Measurements from ENCODE around the gene TRIM46. TPM values are rescaled to one million over a fixed set of nuclear protein-coding genes. Genes with fewer than 3 reads are reported as not detected.

The TRIM46 gene
- total and polyA plus RNA-seq, 9 of the 15 experiments (the other 6 are each of a cell fraction or from before 2014, with no cell fraction given), result 0.05 to 0.60 (median 0.16) TPM; not detected in 3

DNA sequence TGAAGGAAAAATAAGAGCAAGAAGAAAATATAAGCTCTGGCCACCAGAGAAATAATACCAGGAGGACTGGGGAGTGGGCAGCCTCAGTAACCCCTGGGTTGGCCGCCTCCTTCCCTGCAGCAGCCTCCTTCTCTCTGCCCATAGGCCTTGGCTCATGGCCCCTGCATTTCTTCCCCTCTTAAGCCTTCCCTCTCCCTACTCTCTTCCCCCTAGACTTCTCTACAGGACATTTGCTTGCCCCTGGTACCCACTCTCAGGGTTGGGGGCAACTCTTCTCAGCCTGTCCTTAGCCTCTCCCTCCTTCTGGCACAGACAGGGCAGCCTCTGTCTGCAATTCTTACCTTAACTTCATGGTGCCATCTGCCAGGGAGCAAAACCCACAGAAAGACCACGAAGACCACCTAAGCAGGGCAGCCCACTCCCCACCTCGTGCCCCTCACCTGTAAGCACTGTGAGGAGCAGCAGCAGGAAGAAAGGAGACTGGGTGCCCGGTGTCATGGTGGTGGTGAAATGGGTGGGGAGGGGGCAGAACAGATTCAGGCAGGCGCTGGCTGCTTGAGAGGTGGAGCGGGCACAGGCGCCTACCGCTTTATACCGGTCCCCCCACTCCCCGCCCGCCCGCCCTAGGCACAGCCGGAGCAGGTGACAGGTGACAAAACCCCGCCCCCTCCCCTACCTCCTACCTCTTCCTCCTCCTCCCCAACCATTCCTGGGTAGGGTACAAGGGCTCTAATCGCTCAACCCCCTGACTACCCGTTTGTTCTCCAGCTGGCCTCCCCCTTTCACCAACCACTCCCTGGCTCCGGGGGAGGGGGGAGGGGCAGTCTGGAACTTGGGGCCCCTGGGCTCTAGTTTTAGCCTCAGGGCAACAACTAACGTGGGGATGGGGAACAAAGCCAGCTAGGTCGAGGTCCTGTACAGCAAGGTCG, 19.0 kb downstream of the TRIM46 start (continued):
- TF ChIP-seq, protein P1, sequence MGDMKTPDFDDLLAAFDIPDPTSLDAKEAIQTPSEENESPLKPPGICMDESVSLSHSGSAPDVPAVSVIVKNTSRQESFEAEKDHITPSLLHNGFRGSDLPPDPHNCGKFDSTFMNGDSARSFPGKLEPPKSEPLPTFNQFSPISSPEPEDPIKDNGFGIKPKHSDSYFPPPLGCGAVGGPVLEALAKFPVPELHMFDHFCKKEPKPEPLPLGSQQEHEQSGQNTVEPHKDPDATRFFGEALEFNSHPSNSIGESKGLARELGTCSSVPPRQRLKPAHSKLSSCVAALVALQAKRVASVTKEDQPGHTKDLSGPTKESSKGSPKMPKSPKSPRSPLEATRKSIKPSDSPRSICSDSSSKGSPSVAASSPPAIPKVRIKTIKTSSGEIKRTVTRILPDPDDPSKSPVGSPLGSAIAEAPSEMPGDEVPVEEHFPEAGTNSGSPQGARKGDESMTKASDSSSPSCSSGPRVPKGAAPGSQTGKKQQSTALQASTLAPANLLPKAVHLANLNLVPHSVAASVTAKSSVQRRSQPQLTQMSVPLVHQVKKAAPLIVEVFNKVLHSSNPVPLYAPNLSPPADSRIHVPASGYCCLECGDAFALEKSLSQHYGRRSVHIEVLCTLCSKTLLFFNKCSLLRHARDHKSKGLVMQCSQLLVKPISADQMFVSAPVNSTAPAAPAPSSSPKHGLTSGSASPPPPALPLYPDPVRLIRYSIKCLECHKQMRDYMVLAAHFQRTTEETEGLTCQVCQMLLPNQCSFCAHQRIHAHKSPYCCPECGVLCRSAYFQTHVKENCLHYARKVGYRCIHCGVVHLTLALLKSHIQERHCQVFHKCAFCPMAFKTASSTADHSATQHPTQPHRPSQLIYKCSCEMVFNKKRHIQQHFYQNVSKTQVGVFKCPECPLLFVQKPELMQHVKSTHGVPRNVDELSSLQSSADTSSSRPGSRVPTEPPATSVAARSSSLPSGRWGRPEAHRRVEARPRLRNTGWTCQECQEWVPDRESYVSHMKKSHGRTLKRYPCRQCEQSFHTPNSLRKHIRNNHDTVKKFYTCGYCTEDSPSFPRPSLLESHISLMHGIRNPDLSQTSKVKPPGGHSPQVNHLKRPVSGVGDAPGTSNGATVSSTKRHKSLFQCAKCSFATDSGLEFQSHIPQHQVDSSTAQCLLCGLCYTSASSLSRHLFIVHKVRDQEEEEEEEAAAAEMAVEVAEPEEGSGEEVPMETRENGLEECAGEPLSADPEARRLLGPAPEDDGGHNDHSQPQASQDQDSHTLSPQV (IDR thresholded peaks at IDR 0.05), result no peak
- no peak for TF ChIP-seq ELF2 (CRISPR knock-in tag; IDR thresholded peaks at IDR 0.05)
- 0 out of 2 replicates have a peak, but pooled peaks have one; percentile 13 for TF ChIP-seq ZEB2 (IDR thresholded peaks at IDR 0.05)
- no peak for TF ChIP-seq POLR2A (conservative IDR thresholded peaks at IDR 0.05)
- TF ChIP-seq CBX2 (IDR thresholded peaks at IDR 0.05; ENCODE audit: insufficient read depth, low read length, poor library complexity, severe bottlenecking), result no peak
- no peak for TF ChIP-seq HNRNPUL1 (IDR thresholded peaks at IDR 0.05; ENCODE audit: low read length)
- 0 out of 4 replicates have a peak, but pooled peaks of 1 of the 2 experiments have one; percentile 41 for TF ChIP-seq KDM4B (IDR thresholded peaks at IDR 0.05; ENCODE audit: borderline replicate concordance in 2 of 2, low read depth in 1 of 2)
- TF ChIP-seq, protein P2, sequence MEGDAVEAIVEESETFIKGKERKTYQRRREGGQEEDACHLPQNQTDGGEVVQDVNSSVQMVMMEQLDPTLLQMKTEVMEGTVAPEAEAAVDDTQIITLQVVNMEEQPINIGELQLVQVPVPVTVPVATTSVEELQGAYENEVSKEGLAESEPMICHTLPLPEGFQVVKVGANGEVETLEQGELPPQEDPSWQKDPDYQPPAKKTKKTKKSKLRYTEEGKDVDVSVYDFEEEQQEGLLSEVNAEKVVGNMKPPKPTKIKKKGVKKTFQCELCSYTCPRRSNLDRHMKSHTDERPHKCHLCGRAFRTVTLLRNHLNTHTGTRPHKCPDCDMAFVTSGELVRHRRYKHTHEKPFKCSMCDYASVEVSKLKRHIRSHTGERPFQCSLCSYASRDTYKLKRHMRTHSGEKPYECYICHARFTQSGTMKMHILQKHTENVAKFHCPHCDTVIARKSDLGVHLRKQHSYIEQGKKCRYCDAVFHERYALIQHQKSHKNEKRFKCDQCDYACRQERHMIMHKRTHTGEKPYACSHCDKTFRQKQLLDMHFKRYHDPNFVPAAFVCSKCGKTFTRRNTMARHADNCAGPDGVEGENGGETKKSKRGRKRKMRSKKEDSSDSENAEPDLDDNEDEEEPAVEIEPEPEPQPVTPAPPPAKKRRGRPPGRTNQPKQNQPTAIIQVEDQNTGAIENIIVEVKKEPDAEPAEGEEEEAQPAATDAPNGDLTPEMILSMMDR (IDR thresholded peaks at IDR 0.05 in 2 of 3, conservative IDR thresholded peaks at IDR 0.05 in 1 of 3; ENCODE audit: insufficient read depth in 2 of 3, low read depth in 1 of 3, low read length in 3 of 3), result no peak
- TF ChIP-seq ZNF766 (CRISPR knock-in tag; conservative IDR thresholded peaks at IDR 0.05), result peak; percentile 66; the same call in 1 of the 2 replicates
- TF ChIP-seq FOXJ3 (CRISPR knock-in tag; IDR thresholded peaks at IDR 0.05), result no peak
- no peak for TF ChIP-seq ZNF12 (CRISPR knock-in tag; IDR thresholded peaks at IDR 0.05)
- TF ChIP-seq DNMT1 (IDR thresholded peaks at IDR 0.05), result no peak
- no peak for TF ChIP-seq KLF1 (tag; IDR thresholded peaks at IDR 0.05)
- no peak for TF ChIP-seq ZC3H8 (IDR thresholded peaks at IDR 0.05)
- TF ChIP-seq, protein P3, sequence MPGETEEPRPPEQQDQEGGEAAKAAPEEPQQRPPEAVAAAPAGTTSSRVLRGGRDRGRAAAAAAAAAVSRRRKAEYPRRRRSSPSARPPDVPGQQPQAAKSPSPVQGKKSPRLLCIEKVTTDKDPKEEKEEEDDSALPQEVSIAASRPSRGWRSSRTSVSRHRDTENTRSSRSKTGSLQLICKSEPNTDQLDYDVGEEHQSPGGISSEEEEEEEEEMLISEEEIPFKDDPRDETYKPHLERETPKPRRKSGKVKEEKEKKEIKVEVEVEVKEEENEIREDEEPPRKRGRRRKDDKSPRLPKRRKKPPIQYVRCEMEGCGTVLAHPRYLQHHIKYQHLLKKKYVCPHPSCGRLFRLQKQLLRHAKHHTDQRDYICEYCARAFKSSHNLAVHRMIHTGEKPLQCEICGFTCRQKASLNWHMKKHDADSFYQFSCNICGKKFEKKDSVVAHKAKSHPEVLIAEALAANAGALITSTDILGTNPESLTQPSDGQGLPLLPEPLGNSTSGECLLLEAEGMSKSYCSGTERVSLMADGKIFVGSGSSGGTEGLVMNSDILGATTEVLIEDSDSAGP (CRISPR knock-in tag; IDR thresholded peaks at IDR 0.05), result no peak
- TF ChIP-seq, protein P4, sequence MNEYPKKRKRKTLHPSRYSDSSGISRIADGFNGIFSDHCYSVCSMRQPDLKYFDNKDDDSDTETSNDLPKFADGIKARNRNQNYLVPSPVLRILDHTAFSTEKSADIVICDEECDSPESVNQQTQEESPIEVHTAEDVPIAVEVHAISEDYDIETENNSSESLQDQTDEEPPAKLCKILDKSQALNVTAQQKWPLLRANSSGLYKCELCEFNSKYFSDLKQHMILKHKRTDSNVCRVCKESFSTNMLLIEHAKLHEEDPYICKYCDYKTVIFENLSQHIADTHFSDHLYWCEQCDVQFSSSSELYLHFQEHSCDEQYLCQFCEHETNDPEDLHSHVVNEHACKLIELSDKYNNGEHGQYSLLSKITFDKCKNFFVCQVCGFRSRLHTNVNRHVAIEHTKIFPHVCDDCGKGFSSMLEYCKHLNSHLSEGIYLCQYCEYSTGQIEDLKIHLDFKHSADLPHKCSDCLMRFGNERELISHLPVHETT (CRISPR knock-in tag; conservative IDR thresholded peaks at IDR 0.05 in 1 of 2, IDR thresholded peaks at IDR 0.05 in 1 of 2), result 0 out of 4 replicates have a peak, but pooled peaks of 1 of the 2 experiments have one; percentile 21
- TF ChIP-seq SMAD4 (CRISPR knock-in tag; conservative IDR thresholded peaks at IDR 0.05), result peak; percentile 18; the same call in 1 of the 2 replicates
